HG02884 (cell line): ENCODE measurements around the gene VAC14.
"Not testable (repeated sequence)": the region's sequence is repeated elsewhere in the genome, so short reads cannot be mapped to it uniquely, and the experiment has no call there.

Experiments
- ATAC-seq: cut with Tn5 transposase; IDR thresholded peaks from one replicate; pipeline ENCODE4 v1.9.1; 2021; ENCODE audit warnings: mild to moderate bottlenecking, moderate library complexity; ENCODE audit not compliant: unreplicated experiment

VAC14 gene

DNA sequence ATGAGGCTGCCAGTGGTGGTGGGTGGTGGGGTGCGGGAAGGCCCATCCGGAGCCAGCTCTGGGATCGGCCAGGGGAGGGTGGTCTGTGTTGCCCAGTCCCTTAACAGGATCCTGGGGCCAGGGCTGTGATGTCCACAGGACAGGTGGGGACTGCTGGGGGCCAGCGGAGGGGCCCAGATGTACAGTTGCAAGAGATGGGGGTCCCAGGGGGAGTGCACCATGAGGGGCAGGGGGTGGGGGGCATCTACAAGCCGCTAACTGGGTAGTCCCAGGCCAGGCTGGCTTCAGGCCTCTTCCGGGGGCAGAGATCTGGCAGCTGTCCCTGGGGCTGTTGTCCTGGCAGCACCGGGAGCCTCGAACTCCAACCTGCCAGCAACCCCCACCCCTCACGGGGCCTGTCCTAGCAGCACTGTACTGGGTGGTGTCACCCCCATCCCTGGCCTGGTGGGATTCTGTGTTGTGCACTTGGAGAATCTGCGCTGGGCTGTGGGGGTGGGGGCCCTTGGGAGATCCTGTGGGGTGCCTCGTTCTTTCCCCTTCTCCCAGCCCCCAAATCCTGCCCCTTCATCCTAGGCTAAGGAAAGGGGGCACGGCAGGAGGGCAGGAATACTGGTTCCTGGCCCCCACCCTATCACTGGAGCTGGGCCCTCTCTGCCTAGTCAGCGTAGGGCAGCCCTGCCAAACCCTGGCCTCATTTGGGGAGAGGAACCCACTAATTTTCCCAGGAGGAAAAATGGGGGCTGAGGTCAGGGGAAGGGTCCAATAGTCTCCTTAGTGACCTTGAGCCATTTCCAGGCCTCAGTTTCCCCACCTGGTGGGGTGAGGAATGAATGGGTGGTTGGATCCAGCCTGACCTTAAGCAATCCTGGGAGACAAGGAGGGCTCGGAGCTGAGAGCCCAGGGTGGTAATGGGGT is 116.6 kb downstream of the VAC14 start:
- no peak for ATAC-seq

GRCh38 chr16:70683146-70683944 is 117.6 kb downstream of the VAC14 start:
- ATAC-seq = no peak

GRCh38 chr16:70682239-70683145 is 118.5 kb downstream of the VAC14 start:
- no peak for ATAC-seq

DNA sequence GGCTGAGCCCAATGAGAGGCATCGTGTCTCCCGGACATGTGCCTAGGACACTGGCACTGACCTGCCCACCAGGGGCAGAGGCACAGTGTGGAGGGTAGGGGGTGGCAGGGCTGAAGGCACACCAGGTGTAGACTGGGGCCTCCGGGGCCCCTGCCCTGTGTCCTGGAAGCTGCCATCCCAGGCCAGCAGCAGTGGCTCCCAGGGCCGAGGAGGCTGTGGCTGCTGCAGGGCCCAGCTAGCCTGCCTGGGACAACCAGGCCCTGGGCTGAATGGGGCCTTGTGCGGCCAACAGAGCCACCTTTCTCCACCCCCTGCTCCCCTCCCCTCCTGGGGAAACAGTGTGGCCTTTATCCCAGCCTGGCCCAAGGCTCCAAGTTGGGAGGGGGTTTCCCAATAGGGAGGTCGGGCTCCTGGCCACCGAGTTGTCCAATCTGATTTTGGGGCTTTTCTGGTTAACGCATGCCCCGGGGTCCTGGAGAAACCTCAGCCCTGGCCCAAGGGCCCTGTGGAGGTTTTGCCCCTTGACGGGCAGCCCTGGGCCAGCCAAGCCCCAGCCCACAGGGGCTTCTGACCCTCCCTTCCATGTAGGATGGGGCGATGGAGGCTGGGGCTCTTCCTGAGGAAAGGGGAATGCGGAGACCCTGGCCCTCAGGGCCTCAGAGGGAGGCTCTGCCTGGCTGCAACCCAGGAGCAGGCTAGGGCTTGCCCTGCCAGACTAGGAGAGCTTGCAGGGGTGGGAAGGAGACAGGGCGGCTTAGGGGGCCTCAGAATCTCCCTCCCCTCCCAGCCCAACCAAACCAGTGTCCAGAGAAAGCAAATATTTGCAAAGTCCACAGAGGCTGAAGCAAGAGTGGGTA is 119.3 kb downstream of the VAC14 start:
- no peak for ATAC-seq

GRCh38 chr16:70680495-70681381 is 120.2 kb downstream of the VAC14 start:
- no peak for ATAC-seq

GRCh38 chr16:70679671-70680494 is 121.1 kb downstream of the VAC14 start:
- no peak for ATAC-seq

DNA sequence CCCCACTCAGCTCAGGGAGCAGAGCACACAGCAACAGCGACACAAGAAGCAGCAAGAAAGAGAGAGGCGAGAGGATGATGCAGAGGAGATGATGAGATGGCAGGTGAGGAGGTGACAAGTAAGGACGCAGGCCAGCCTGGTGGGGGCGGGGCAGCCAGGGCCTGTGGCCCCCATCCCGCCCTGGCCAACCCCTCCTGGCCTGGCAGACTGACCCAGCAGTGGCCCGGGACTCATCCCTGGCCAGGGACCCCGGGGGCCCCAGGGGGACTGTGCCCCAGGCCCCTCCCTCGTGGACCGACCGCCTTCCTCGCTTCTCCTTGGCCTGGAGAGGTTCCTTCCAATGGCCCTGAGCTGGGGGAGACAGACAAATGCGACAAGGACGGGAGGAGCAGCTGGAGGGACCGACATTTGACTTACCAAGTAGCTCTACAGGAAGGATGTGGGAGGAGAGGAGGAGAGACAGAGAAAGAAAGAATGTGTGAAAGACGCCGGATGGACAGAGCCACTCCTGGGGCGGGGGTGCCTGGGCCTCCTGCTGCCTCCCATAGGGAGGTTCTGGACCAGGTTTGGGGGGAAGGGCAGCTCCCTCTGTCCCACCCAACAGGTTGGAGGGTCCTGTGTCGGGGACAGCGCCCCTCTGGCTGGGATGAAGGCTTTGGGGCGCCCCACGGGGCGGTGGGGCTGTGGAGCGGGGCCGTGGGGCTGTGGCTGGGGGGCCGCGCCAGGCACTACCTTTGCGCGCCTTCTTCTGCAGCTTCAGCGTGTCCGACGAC is 121.9 kb downstream of the VAC14 start:
- no peak for ATAC-seq

DNA sequence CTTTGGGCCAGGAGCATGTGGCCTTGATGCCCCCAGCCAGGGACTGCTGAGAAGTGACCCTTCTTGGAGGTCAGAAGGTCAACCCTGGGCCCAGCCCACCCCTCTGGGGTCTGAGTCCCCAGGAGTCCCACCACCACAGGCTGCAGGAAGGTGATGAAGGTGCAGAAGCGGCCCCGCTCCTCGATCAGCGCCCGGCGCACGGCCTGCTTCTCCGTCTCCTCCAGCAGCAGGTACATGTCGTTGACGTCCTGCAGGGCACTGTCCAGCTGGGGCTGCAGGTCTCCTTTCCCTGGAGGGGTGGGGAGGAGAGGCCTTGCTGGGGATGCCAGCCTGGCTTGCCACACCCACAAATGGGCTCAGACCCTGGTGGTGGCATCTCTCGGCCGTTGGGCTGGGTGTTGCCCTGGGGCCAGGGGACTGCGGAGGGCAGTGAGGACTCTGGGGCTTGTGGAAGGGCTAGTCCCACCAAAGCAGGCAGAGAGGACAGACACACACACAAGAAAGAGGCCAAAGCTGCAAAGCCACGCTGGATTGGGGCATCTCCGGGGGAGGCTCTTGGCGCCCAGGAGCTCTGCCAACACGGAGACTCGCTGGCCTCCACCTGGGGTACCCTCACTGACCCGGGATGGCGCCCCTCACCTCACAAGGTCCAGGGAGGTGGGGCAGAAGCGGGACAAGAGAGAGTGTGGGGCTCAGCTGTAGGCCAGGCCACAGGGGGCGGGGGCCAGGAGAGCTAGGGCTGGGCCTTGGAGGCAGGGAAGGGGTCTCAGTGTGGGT is 122.6 kb downstream of the VAC14 start:
- ATAC-seq = no peak

GRCh38 chr16:70677499-70678120 is 123.3 kb downstream of the VAC14 start:
- no peak for ATAC-seq

GRCh38 chr16:70676675-70677498 is 124.1 kb downstream of the VAC14 start:
- ATAC-seq = no peak

GRCh38 chr16:70675851-70676513 is 125.0 kb downstream of the VAC14 start:
- no peak for ATAC-seq

DNA sequence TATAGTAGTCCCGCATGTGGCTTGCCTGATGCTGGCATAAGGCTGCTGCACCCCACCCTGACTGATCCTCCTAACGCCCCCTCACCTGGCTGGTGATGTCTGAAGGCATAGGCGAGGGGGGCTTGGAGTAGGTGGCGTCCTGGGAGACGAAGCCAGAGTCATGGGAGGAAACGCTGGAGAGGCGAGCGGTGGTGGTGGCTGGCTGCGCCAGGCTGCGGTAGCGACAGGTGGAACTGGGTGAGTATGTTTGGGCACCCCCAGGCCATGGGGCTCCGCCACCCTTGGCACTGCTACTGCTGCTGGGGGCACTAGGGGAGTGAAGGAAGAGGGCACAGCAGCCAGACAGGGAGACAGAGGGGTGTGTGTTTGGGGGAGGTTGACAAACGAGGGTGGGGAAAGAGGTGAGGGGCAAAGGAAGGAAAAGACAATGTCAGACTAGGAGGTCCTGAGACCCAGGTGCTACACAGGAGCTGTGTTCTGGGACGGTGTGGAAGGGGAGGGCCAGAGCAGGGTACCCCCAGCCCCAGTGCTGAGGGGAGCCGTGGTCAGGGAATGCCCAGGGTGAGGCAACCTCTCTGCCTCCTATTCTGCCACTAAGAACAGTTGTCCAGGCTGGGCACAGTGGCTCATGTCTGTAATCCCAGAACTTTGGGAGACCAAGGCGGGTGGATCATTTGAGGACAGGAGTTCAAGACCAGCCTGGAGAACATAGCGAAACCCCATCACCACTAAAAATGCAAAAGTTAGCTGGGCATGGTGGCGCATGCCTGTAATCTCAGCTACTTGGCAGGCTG is 126.5 kb downstream of the VAC14 start:
- ATAC-seq = no peak

- ATAC-seq = not testable (repeated sequence)
Observed at GRCh38 chr16:70670938-70671337, 130.0 kb downstream of the VAC14 start.

DNA sequence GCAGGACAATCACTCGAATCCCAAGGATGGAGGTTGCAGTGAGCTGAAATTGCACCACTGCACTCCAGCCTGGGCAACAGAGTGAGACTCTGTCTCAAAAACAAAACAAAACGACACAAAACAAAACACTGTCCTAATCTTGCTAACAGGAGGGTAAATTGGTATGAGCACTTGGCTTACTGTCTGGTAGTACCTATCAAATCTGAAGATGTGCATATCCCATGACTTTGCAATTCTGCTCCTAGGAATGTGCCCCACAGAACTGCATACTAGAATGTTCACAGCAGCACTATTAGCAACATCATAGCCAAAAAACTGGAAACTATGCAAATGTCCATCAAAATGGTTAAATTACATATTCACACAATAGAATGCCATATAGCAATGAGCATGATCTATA is 130.8 kb downstream of the VAC14 start:
- no peak for ATAC-seq
